HG02623 (cell line): ENCODE data around the gene KRT34.

ENCODE experiments used
- ATAC-seq: cut with Tn5 transposase; IDR thresholded peaks from one replicate; pipeline ENCODE4 v1.9.1; 2021; ENCODE audit warnings: moderate library complexity; ENCODE audit not compliant: unreplicated experiment

Gene KRT34

DNA sequence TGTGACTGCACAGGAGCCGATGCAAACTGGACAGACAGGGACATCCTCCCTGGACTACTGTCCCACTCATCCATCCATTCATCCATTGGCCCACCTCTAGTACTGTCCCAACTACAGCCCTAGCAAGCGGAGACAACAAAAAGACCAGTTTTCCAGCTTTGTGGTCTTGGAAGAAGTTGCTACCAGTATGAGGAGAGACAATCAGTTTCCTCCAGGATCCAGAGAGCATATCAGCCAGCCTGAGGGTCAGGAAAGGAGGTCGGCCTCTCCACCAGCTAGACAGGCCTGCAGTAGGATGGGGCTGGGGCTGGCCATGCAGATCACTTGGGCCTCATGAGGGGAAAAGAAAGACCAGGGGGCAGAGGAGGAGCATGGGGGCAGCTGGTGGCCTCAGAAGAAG, 48.3 kb downstream of the KRT34 start:
- no peak for ATAC-seq

DNA sequence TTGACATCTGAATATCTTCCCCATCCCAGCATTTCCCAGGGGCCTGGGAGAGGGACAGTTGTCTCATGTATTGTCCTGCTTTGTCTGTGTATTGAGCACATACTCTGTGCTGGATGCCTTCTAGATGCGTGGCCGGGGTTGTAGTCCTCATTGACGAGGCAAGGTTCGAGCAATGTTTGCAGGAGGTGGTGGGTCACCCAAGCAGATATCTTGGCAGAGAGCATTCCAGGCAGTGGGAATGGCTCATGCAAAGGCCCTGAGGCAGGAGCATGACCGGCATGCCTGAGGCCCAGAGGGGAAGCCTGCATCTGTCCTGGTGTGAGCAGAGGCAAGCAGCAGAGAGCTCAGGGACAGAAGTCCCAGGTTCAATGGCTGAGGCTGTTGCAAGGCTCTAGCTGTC, 49.0 kb downstream of the KRT34 start:
- no peak for ATAC-seq

DNA sequence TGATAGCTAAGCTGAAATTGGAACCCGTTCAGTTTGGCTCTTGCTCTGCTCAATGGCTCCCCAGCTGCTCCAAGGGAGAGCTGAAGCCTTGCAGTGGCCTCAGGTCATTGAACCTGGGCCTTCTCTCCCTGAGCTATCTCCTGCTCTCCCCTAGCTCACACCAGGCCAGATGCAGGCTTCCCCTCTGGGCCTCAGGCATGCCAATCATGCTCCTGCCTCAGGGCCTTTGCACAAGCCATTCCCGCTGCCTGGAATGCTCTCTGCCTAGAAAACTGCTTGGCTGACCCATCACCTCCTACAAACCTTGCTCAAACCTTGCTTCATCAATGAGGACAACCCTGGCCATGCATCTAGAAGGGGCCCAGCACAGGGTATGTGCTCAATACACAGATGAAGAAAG, 49.9 kb downstream of the KRT34 start:
- no peak for ATAC-seq

DNA sequence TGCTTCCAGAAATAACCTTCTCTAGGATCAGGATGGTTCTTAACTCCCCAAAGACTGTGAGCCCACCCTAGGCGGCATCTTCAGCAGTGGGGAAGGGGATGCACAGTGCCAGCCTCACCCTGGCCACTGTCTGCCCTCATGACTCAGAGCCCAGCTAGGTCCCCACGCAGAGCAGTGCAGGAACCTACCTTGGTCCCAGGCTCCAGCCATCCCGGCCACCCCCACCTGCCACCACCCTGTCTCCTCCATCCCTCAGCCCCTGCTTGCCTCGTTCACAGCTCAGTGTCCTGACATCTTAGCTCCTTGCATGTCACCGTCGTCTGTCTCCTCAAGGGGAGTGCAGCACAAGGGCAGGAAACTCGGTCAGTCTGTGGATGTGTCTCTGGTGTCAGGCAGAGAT, 50.5 kb downstream of the KRT34 start:
- ATAC-seq = no peak

DNA sequence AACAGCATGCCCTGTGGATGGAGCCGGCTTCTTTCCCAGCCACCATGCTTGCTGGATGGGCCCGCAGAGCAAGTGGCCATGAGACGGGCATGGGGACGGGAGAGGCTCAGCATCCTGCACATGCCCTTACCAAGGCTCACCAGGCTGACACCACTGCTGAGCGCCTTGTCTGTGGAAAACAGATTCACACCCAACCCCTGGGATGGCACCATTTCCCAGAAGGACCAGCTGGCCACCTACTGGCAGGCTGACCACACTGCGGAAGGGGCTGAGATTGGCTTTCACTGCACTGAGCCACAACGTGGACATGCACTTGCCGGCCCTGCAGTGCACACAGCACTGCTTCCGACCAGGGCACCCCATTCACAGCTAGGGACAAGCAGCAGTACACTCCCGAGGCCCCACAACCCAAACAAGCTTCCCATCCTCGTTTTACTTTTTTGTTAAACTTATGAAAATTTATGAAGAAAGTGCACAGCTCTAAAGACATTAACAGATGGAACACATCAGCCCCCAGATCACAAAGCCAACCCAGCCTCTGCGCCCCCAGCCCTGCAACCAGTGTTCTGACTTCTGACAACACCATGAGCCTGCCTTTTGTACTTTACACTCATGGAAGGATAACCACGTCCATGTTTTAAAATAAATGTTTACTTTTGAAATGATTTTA, 52.7 kb downstream of the KRT34 start:
- no peak for ATAC-seq

DNA sequence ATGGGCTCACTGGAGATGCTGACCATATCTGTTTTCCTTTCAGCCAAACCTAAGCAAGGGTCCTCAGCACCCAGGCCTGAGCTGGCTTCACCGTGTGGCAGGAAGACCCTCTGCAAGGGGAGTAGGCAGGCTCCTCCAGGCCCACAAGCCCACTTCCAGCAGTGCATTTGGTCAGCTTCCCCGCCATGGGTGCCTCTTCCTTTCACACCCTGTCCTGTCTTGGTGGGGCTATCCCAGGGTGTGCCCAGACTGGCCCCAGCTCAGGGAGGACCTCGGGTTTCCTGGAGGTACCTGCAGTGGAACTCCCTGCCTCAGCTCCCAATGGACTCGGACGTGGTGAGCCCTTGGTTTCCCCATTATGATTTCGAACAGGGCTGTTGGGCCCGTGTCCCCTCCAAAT, 53.9 kb downstream of the KRT34 start:
- ATAC-seq = no peak
